GM23338 (cell line): ENCODE measurements around the gene NPAS3. TPM values are rescaled to one million over a fixed set of nuclear protein-coding genes. Genes with fewer than 3 reads are reported as not detected.

Experiments used
- ATAC-seq: fragments of 200-7000 bp; cut with Tn5 transposase; 3 replicates; pipeline ENCODE4 v1.9.1; 2020
- DNase-seq: peaks from one replicate; pipeline ENCODE4 v3.0.0-alpha.2; 2015; ENCODE audit warnings: low spot score
- H2AFZ ChIP-seq: fragments of 200-600 bp; sonication (generic); 2 replicates; pipeline ENCODE4 v1.8.0; 2016; ENCODE audit warnings: antibody characterized with exemption, mild to moderate bottlenecking, moderate library complexity
- H3F3A ChIP-seq: fragments of 200-600 bp; sonication (generic); replicated peaks from 2 replicates; pipeline ENCODE4 v1.8.0; 2017; ENCODE audit warnings: antibody characterized with exemption, mixed run types, low read depth
- H3K27ac ChIP-seq: fragments of 200-600 bp; sonication (generic); 2 replicates; pipeline ENCODE4 v1.6.1; 2016; ENCODE audit warnings: low read depth
- H3K27me3 ChIP-seq: fragments of 200-600 bp; sonication (generic); 2 replicates; pipeline ENCODE4 v1.8.0; 2016; ENCODE audit warnings: mild to moderate bottlenecking, mixed run types, moderate library complexity; ENCODE audit not compliant: insufficient read depth
- H3K36me3 ChIP-seq: fragments of 200-600 bp; sonication (generic); 2 replicates; pipeline ENCODE4 v1.8.0; 2016; ENCODE audit warnings: mild to moderate bottlenecking; ENCODE audit not compliant: insufficient read depth
- H3K4me1 ChIP-seq: fragments of 200-600 bp; sonication (generic); 2 replicates; pipeline ENCODE4 v1.8.0; 2016; ENCODE audit warnings: mild to moderate bottlenecking, moderate library complexity; ENCODE audit not compliant: insufficient read depth
- H3K4me2 ChIP-seq: fragments of 200-600 bp; sonication (generic); 2 replicates; pipeline ENCODE4 v1.7.1; 2017; ENCODE audit warnings: mixed run types
- H3K4me3 ChIP-seq: fragments of 200-600 bp; sonication (generic); 2 replicates; pipeline ENCODE4 v1.6.1; 2016; ENCODE audit warnings: mixed run types
- H3K79me2 ChIP-seq: fragments of 200-600 bp; sonication (generic); replicated peaks from 2 replicates; pipeline ENCODE4 v1.8.0; 2017; ENCODE audit warnings: mild to moderate bottlenecking; ENCODE audit not compliant: insufficient read depth
- H3K9me2 ChIP-seq: fragments of 200-600 bp; sonication (generic); 2 replicates; pipeline ENCODE4 v1.8.0; 2017; ENCODE audit not compliant: insufficient read depth
- H4K20me1 ChIP-seq: fragments of 200-600 bp; sonication (generic); replicated peaks from 2 replicates; pipeline ENCODE4 v1.8.0; 2017; ENCODE audit warnings: mild to moderate bottlenecking; ENCODE audit not compliant: insufficient read depth
- H3K27ac Mint-ChIP-seq: 2 replicates; pipeline ENCODE4 v1.8.0; 2020; ENCODE audit warnings: inconsistent platforms, mild to moderate bottlenecking, moderate library complexity, mixed read lengths
- H3K27me3 Mint-ChIP-seq: 3 replicates; pipeline ENCODE4 v1.8.0; 2022; ENCODE audit warnings: low read depth, mild to moderate bottlenecking, moderate library complexity, mixed read lengths, inconsistent platforms; ENCODE audit not compliant: insufficient read depth, poor library complexity
- H3K36me3 Mint-ChIP-seq: 3 replicates; pipeline ENCODE4 v1.8.0; 2021; ENCODE audit warnings: low read depth, mild to moderate bottlenecking, inconsistent platforms, moderate library complexity, mixed read lengths
- H3K4me1 Mint-ChIP-seq: 3 replicates; pipeline ENCODE4 v1.8.0; 2020; ENCODE audit warnings: mild to moderate bottlenecking, inconsistent platforms, mixed read lengths
- H3K4me3 Mint-ChIP-seq: 3 replicates; pipeline ENCODE4 v1.8.0; 2021; ENCODE audit warnings: moderate library complexity, mild to moderate bottlenecking, inconsistent platforms, mixed read lengths
- H3K9me3 Mint-ChIP-seq: 3 replicates; pipeline ENCODE4 v1.8.0; 2020; ENCODE audit warnings: moderate library complexity, mild to moderate bottlenecking, inconsistent platforms, mixed read lengths
- ETS1 ChIP-seq: IDR thresholded peaks from 2 replicates; pipeline ENCODE4 v1.6.1; 2016; ENCODE audit warnings: antibody characterized with exemption
- EZH2 ChIP-seq: fragments of 200-600 bp; sonication (generic); IDR thresholded peaks from one replicate; pipeline ENCODE4 v1.8.0; 2017; ENCODE audit warnings: antibody characterized with exemption, mild to moderate bottlenecking, low read depth; ENCODE audit not compliant: unreplicated experiment
- EZH2phosphoT487 ChIP-seq: fragments of 200-600 bp; sonication (generic); IDR thresholded peaks from one replicate; pipeline ENCODE4 v1.8.1; 2018; ENCODE audit warnings: antibody characterized with exemption; ENCODE audit not compliant: unreplicated experiment
- JUNB ChIP-seq: IDR thresholded peaks from one replicate; pipeline ENCODE4 v1.6.1; 2016; ENCODE audit warnings: antibody characterized with exemption; ENCODE audit not compliant: unreplicated experiment
- NANOG ChIP-seq: IDR thresholded peaks from 2 replicates; pipeline ENCODE4 v1.6.1; 2016; ENCODE audit warnings: antibody characterized with exemption, borderline replicate concordance
- POLR2AphosphoS5 ChIP-seq: IDR thresholded peaks from 2 replicates; pipeline ENCODE4 v1.6.1; 2016; ENCODE audit warnings: antibody characterized with exemption, low read depth
- REST ChIP-seq: IDR thresholded peaks from one replicate; pipeline ENCODE4 v1.6.1; 2018; ENCODE audit warnings: antibody characterized with exemption; ENCODE audit not compliant: unreplicated experiment
- STAT1 ChIP-seq: IDR thresholded peaks from one replicate; pipeline ENCODE4 v1.6.1; 2016; ENCODE audit warnings: antibody characterized with exemption; ENCODE audit not compliant: unreplicated experiment
- ZNF114 ChIP-seq: fragments of 250-450 bp; sonication (Bioruptor Pico); IDR thresholded peaks from 2 replicates; pipeline ENCODE4 v1.5.0; 2020; ENCODE audit warnings: mild to moderate bottlenecking, moderate library complexity
- ZNF331 ChIP-seq: fragments of 250-450 bp; sonication (Bioruptor Pico); IDR thresholded peaks from 2 replicates; pipeline ENCODE4 v1.5.0; 2020; ENCODE audit warnings: low read depth, mild to moderate bottlenecking, moderate library complexity
- ZNF462 ChIP-seq: fragments of 250-450 bp; sonication (Bioruptor Pico); IDR thresholded peaks from 2 replicates; pipeline ENCODE4 v1.5.0; 2020; ENCODE audit warnings: mild to moderate bottlenecking, moderate library complexity
- polyA plus RNA-seq: library from polyadenylated mRNA; unstranded; fragments of >200 nt; fragmentation: Nextera tagmentation; extraction: Ambion mirVana; gene quantifications from 2 replicates; pipeline ENCODE4 v1.2.1, GENCODE V29; 2016
- total RNA-seq: library from RNA; depleted of rRNA; stranded (reverse); fragments of >200 nt; shearing (Covaris generic); gene quantifications from 2 replicates; pipeline ENCODE4 v1.2.3, GENCODE V29; 2014
- TF ChIP-seq, protein P1 (sequence below), 2 experiments: fragments of 200-600 bp in 1 of 2; sonication (generic) in 1 of 2; conservative IDR thresholded peaks; 2 replicates each; pipeline versions ENCODE4 v1.5.1 to v1.6.1; 2016 to 2017; ENCODE audit warnings: antibody characterized with exemption in 2 of 2, low read depth in 2 of 2, mild to moderate bottlenecking in 2 of 2, moderate library complexity in 1 of 2

NPAS3 gene
- total and polyA plus RNA-seq, 2 experiments from 2014 or later: 0.17 to 0.19 TPM

GRCh38 chr14:33120341-33120740 is 181.7 kb downstream of the NPAS3 start (continued):
- no peak for TF ChIP-seq ETS1
- no peak for TF ChIP-seq EZH2

DNA sequence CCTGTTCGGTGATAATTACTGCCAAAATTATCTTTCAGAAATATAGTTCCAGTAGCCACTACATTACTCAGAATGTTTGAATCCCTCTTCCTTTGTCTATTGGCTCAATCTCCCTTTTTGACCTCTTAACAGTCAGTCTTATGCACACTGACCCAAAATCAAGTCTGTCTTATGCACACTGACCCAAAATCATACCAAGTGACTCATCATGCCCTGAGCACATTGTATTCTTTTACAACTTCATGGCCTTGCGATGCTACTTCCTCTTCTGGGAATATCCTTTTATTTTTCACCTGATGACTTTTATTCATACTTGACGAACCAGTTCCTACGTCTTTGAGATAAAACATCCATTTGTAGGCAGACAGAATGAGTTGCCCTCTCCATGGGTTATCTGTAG is 182.3 kb downstream of the NPAS3 start:
- no peak overlapping the region for H3K27ac ChIP-seq
- no peak for ATAC-seq
- DNase-seq: no peak
- H4K20me1 ChIP-seq: no peaks in the 10 kb centered on the region
- Mint-ChIP-seq H3K9me3 (no peaks in the 10 kb centered on the region), H3K27ac (no peak overlapping the region), H3K27me3 (no peaks in the 10 kb centered on the region), H3K36me3 (no peaks in the 10 kb centered on the region), H3K4me1 (peaks cover 4% of the 10 kb centered on the region; the same call in 2 of the 3 replicates), H3K4me3 (no peak overlapping the region)
- H3K4me2 ChIP-seq: no peak overlapping the region
- H3K9me2 ChIP-seq: no peaks in the 10 kb centered on the region
- no peak overlapping the region for H2AFZ ChIP-seq
- no peaks in the 10 kb centered on the region for H3K27me3 ChIP-seq
- H3K79me2 ChIP-seq: no peaks in the 10 kb centered on the region
- no peak overlapping the region for H3K4me3 ChIP-seq
- H3K4me1 ChIP-seq: no peaks in the 10 kb centered on the region
- H3K36me3 ChIP-seq: no peaks in the 10 kb centered on the region
- no peaks in the 10 kb centered on the region for H3F3A ChIP-seq
- TF ChIP-seq ZNF331 (CRISPR knock-in tag) (no peak), EZH2phosphoT487 (no peak), ZNF114 (CRISPR knock-in tag) (no peak), JUNB (no peak), ETS1 (no peak), EZH2 (no peak), POLR2AphosphoS5 (no peak), REST (no peak), STAT1 (no peak), ZNF462 (no peak), NANOG (no peak)
- TF ChIP-seq, protein P1, sequence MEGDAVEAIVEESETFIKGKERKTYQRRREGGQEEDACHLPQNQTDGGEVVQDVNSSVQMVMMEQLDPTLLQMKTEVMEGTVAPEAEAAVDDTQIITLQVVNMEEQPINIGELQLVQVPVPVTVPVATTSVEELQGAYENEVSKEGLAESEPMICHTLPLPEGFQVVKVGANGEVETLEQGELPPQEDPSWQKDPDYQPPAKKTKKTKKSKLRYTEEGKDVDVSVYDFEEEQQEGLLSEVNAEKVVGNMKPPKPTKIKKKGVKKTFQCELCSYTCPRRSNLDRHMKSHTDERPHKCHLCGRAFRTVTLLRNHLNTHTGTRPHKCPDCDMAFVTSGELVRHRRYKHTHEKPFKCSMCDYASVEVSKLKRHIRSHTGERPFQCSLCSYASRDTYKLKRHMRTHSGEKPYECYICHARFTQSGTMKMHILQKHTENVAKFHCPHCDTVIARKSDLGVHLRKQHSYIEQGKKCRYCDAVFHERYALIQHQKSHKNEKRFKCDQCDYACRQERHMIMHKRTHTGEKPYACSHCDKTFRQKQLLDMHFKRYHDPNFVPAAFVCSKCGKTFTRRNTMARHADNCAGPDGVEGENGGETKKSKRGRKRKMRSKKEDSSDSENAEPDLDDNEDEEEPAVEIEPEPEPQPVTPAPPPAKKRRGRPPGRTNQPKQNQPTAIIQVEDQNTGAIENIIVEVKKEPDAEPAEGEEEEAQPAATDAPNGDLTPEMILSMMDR (conservative IDR thresholded peaks at IDR 0.05; ENCODE audit: low read depth in 2 of 2): no peak
